GM18511 (cell line): ENCODE results near the gene TTC34.

Experiments
- ATAC-seq: cut with Tn5 transposase; IDR thresholded peaks from one replicate; pipeline ENCODE4 v1.9.1; 2021; ENCODE audit warnings: mild to moderate bottlenecking, moderate library complexity; ENCODE audit not compliant: unreplicated experiment

Gene TTC34

GRCh38 chr1:2595261-2595811 lies 206.2 kb downstream of the TTC34 start:
- ATAC-seq: no peak

GRCh38 chr1:2594641-2595131 lies 206.8 kb downstream of the TTC34 start:
- no peak for ATAC-seq

GRCh38 chr1:2594001-2594640 lies 207.4 kb downstream of the TTC34 start:
- ATAC-seq: no peak

GRCh38 chr1:2593251-2593878 lies 208.1 kb downstream of the TTC34 start:
- ATAC-seq: no peak

DNA sequence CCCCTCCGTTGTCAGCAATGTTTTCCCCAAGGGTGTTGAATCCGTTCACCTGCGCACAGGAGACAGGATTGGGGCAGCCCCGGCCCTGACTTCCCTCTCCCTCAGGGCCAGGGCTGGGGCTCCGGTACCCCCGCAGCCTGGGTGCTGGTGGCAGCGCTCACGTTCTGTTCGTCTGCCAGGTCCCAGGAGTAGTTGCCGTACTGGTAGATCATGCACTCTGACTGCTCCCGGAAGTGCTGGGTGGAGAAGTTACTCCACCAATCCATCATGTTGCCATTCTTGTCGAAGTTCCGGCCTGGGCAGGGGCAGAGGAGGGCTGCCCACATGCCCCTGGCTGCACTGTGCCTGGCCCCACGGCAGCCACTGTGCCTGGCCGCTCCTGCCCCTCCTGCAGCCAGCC lies 208.8 kb downstream of the TTC34 start:
- ATAC-seq: no peak

DNA sequence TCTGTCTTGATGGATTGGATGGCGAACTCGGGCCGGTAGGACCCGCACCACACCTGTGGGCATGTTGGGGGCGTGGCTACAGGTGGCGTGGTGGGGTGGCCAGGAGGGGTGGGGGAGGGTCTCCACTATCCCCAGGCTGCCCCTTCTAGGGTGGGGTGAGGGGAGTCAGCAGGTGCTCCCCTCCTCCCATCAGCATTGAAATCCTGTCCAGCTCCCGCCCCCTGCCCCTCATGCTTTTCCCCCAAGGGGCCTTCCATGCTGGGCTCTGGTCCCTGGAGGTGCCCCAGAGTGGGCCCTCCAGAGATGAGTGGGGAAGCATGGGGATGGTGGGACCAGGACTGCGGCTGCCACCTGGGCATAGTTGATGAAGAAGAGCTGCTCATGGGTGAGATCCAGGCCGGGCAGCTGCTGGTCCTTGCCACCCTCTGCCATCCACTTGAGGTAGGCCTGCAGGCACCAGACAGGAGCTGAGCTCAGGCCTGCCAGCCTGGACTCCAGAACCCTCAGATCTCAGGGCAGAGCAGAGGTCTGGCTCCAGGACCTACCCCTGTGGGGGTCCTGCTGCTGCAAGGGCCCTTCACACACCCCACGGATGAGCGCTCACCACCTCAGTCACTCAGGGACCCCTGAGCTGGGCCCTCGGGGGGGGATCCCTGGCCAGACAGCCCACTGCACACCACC lies 209.8 kb downstream of the TTC34 start:
- no peak for ATAC-seq

GRCh38 chr1:2591233-2591580 lies 210.3 kb downstream of the TTC34 start:
- no peak for ATAC-seq

DNA sequence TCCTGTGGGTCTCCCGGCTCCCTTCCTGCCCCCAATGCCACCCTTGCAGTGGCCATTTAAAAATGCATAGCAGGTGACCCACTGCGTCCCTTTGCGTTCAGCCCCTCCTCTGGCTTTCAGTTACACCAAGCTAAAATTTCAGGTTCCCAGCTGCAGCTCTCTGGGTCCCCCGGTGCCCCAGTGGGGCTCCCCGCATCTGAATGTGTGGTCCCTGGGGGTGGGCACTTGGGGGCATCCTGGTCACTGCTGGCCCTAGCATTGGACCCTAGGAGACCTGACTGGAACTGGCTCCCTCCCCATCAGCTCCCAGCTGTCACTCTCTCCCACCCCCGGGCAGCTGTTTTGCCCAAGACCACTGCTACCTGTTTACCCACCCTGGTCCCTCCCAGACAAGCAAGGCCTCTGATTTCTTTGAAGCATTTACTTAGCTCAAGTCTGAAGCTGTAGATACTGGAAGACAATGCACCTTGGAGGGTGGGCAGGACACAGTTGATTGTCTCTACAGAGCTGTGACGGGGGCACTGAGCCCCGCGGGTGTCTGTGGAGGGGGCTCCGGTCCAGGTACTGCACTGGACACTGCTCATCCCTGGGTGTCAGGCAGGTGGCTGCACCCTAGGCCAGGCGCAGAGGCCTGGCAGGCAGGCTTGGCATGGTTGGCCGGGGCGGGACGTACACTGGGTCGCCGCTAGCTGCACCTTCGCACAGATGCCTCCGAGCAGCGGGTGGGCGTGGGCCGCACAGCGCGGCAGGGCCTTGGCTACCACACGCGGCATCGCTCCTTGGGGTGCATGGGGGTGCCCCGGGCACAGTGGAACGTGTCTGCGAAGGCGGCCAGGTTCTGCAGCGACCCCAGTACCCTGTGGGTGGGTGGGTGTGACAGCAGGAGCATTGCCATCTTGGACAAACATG lies 211.0 kb downstream of the TTC34 start:
- no peak for ATAC-seq

DNA sequence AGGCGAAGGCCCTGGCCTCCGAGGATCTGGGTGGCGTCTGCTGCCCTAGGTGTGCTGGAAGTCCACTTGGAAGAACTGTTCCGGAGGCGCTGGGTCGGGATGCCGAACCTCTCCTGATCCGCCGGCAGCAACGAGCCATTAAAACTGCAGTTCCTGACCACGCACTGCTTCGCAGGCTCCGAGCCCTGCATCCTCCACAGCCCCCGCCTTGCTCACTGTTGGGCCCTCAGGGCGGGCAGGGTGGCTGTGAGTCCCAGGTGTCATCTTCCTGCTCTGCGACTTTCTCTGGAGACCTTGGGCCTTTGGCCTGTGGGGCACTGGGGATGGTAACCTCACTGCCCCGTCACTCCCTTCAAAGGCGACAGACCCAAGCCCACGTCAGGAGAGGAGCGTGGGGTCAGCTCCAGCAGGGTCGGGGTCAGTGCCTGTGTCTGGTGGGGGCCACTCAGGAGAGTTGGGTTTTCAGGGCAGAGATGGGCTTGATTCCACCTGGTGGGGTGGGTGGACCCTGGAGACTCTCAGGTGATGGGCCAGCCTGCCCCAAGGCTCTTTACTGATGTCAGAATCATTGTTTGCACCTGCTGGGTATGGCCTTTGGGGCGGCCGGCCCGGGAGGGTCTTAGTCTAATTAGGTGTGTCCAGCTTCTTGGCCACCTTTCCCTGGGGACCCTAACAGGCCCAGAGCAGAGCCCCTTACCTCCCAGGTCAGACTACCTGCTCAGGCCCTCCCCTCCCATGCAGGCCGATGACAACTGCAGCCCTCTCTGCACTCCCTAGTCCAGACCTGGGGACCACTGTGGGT lies 211.9 kb downstream of the TTC34 start:
- no peak for ATAC-seq

- ATAC-seq: no peak
These were observed 212.6 kb downstream of the TTC34 start for GRCh38 chr1:2588661-2589430.

- ATAC-seq: no peak
These were observed 213.5 kb downstream of the TTC34 start for GRCh38 chr1:2587860-2588571.

DNA sequence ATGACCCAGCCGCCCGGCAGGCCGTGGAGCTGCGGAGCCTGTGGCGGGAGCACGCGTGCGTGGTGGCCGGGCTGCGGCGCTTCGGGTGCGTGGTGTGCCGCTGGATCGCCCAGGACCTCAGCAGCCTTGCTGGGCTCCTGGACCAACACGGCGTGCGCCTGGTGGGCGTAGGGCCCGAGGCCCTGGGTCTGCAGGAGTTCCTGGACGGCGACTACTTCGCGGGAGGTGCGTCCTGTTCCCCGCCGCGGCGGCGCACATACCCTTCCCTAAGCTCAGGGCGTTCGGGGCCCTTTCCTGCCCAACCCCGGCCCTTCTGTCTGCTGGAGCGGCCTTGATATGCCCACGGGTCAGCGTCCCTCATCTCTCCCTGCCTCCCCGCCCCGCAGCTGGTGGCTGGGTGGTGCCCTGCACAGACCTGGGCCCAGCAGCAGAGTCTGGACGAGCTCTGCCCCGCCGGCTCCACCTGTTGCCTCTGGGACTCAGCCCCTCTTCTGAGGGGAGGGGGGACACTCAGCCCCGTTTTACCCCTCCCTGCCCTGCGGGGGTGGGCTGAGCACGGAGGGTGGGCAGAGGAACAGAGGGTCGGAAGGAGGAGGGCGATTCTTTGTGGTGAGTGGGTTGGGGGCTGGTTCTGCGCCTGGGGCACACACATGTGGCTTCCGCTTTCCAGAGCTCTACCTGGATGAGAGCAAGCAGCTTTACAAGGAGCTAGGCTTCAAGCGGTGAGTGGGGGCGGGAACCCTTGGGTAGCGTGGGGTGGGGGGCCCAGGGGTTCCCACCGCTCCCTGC lies 214.2 kb downstream of the TTC34 start:
- no peak for ATAC-seq

DNA sequence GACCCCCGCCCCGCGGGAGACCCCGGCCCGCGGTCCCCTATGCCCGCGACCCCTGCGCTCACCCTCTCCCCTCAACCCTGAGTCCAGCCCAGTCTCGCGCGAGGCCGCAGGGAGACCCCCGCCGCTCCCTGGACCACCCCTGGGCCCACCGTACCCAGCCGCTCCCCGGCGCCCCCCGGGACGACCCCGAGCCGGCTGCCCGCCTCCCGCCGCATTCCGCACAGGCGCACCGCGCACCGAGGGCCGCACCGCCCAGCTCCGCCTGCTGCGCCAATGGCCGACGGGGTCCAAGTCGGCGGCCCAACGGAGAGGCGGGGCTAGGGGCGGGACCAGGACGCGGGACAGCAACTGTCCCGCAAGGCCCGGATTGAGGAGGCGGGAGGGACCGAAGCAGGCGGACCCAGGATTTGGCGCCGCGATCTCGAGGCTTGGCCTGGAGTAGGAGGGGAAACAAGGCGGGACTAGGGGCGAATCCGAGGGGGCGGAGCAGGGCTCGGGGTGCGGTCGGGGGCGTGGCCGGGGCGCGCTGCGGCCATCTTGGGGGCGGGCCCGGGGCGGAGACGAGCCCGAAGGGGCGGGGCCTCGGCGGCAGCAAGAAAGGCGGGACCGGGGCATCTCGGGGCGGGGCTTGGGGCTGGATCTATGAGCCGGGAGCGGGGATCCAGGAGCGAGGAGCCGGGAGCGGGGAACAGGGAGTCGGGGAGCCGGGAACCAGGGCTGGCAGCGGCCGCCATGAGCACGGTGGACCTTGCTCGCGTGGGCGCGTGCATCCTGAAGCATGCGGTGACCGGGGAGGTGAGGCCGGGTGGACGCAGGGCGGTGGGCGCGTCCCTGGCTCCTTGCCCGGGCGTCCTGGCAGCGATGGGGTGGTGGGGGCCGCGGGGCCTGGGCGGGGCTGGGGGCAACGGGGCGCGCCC lies 215.1 kb downstream of the TTC34 start, which contains the start of gene PRXL2B:
TSS of gene PRXL2B (plus strand) at position 624 of the 917 bp plus-strand sequence. CDS start at position 733, 109 bp downstream.
- peak; percentile 69 for ATAC-seq
